Measurements from ENCODE around the gene MAN2C1. TPM values are rescaled to one million over a fixed set of nuclear protein-coding genes. Genes with fewer than 3 reads are reported as not detected.

MAN2C1 gene
- total RNA-seq (2022) (239 and 243 TPM in 2 replicates), Bru-seq, nascent RNA (percentile 78 among the genes with signal in this experiment), BruChase-seq, experiment 1, labeled RNA remaining after a 6-hour chase (percentile 90 among the genes with signal in this experiment), BruChase-seq, experiment 2, labeled RNA remaining after a 2-hour chase (percentile 87 among the genes with signal in this experiment)
- long read RNA-seq, transcript MAN2C1-201 (26 exons, 3,284 nt) = major isoform, 7 of 40 reads
- long read RNA-seq, transcript MAN2C1-242 (26 exons, 3,177 nt) = minor isoform, 5 of 40 reads
- long read RNA-seq, partial matches to known transcripts = 6 of 40 reads
- long read RNA-seq, other reads (novel, unspliced or antisense) = 21 of 40 reads

DNA sequence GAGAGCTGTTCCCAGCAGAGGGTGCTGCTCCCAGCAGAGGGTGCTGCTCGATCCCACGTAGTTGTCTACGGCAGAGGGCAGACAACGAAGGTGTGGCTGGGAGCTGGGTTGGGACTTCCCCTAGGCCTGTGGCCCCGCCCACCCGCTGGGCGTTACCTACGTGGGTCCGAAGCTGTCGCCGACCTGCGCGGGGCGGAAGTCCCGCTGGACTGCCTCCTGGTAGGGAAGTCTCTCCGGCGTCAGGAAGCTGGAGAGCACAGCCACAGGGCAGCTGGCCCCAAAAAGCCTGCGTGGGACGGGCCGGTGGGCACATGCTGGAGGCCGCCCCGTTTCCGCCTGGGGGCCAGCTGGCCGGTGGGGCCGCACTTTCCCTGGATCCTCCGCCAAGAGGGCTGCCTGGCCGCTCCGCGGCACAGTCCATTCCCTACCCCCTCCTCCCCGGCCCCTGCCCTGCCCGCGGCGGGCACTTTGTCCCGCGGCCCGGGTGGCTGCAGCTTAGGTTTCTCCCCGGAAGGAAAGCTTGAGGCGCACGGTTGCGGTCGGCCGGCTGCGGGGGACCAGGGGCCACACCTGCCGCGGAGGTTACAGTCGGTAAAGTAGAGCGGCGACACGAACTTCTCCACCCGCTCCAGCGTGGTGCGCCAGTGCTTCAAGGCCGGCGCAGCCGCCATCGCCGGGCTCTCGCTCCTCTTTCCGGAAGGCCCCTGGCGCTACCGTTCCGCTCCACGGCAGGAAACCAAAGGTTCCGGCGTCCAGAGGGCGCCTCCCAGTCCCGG, at the start of gene MAN2C1:
Gene MAN2C1 (minus strand): TSS at position 695 of the 776 bp plus-strand sequence. CDS start 24 bp downstream, at position 671.
- Mint-ChIP-seq H3K4me3 (ENCODE audit: low read depth, unreplicated experiment) (peak within 1 kb of the TSS; percentile 85), H3K27me3 (ENCODE audit: unreplicated experiment) (no peaks in the 10 kb centered on the region), H3K36me3 (ENCODE audit: insufficient read depth, unreplicated experiment) (peaks cover 59% of the 10 kb centered on the region), H3K4me1 (ENCODE audit: low read depth, unreplicated experiment) (peaks cover 16% of the 10 kb centered on the region), H3K27ac (ENCODE audit: unreplicated experiment) (peak within 1 kb of the TSS; percentile 93), H3K9me3 (ENCODE audit: low read depth, unreplicated experiment) (no peaks in the 10 kb centered on the region)
- intact Hi-C loops (cut with micrococcal nuclease; ENCODE audit: unreplicated experiment) = loop anchor here (2.0 to 10.0 kb wide), 2 partner anchors 83 to 277 kb away; partner anchors contain the start of genes IMP3, SIN3A and SNX33
- TF ChIP-seq, protein P1, sequence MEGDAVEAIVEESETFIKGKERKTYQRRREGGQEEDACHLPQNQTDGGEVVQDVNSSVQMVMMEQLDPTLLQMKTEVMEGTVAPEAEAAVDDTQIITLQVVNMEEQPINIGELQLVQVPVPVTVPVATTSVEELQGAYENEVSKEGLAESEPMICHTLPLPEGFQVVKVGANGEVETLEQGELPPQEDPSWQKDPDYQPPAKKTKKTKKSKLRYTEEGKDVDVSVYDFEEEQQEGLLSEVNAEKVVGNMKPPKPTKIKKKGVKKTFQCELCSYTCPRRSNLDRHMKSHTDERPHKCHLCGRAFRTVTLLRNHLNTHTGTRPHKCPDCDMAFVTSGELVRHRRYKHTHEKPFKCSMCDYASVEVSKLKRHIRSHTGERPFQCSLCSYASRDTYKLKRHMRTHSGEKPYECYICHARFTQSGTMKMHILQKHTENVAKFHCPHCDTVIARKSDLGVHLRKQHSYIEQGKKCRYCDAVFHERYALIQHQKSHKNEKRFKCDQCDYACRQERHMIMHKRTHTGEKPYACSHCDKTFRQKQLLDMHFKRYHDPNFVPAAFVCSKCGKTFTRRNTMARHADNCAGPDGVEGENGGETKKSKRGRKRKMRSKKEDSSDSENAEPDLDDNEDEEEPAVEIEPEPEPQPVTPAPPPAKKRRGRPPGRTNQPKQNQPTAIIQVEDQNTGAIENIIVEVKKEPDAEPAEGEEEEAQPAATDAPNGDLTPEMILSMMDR (IDR thresholded peaks at IDR 0.05; ENCODE audit: unreplicated experiment) = peak; percentile 76
- TSS peak; percentile 80 for BruUV-seq (replicated peaks)
- peak; percentile 99 for DNase-seq
- CTCF ChIA-PET = interaction anchor here (0.5 to 3.3 kb wide), 28 partner anchors 11 to 771 kb away, joined by 3 to 83 read pairs (median 4); partner anchors contain the start of genes IMP3, NEIL1, PPCDC and PTPN9

DNA sequence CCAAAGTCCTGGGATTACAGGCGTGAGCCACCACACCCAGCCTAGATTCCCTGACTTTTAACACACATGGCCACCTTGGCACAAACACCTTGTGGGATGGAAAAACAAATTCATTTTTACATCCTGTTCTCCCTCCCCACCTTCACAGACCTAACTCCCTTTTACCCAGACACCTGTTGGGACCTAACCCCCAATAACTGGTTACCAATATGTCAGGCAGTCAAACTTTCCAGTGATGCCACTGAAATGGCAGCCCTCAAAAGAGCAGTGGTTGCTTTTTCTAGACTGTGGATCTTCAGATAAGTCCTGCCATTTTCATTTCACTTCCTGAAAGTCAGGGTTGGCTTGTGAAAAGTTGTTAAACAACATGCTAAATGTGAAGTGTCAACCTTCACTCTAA, 48.2 kb upstream of the MAN2C1 start:
- H3K4me3 Mint-ChIP-seq (ENCODE audit: low read depth, unreplicated experiment) = no peak overlapping the region
- no peak overlapping the region for H3K27ac Mint-ChIP-seq (ENCODE audit: unreplicated experiment)
- no peaks in the 10 kb centered on the region for H3K9me3 Mint-ChIP-seq (ENCODE audit: low read depth, unreplicated experiment)

DNA sequence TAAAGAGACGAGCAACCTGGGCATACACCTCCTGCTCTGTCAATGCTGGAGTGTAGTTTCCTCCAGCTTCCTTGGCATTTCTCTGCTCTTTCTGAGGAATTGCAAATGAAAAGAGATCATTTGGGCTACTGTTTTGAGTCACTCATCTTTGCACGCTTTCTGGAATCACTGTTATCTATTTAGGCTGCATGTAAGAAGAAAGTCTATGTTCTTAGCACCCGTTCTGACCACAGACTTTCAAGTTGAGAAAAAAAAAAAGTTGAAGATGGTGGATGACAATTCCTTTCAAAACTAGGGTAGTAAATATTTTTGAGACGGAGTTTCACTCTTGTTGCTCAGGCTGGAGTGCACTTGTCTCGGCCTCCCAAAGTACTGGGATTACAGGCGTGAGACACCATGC, 41.8 kb upstream of the MAN2C1 start:
- no peak for DNase-seq
- CTCF ChIA-PET = no interaction called here
- intact Hi-C loops (cut with micrococcal nuclease; ENCODE audit: unreplicated experiment) = no loop called here
- no peaks in the 10 kb centered on the region for H3K27me3 Mint-ChIP-seq (ENCODE audit: unreplicated experiment)
- H3K4me3 Mint-ChIP-seq (ENCODE audit: low read depth, unreplicated experiment) = no peak overlapping the region
- peaks cover 84% of the 10 kb centered on the region for H3K36me3 Mint-ChIP-seq (ENCODE audit: insufficient read depth, unreplicated experiment)
- H3K9me3 Mint-ChIP-seq (ENCODE audit: low read depth, unreplicated experiment) = no peaks in the 10 kb centered on the region
- no TSS peak for BruUV-seq (replicated peaks)
- H3K4me1 Mint-ChIP-seq (ENCODE audit: low read depth, unreplicated experiment) = no peaks in the 10 kb centered on the region
- H3K27ac Mint-ChIP-seq (ENCODE audit: unreplicated experiment) = no peak overlapping the region
- TF ChIP-seq, protein P1 (IDR thresholded peaks at IDR 0.05; ENCODE audit: unreplicated experiment) = no peak

More for the DNA sequence above, 48.2 kb upstream of the MAN2C1 start:
- H3K36me3 Mint-ChIP-seq (ENCODE audit: insufficient read depth, unreplicated experiment) = peaks cover 69% of the 10 kb centered on the region
- TF ChIP-seq, protein P1 (IDR thresholded peaks at IDR 0.05; ENCODE audit: unreplicated experiment) = no peak
- no TSS peak for BruUV-seq (replicated peaks)
- CTCF ChIA-PET = interaction anchor here (0.6 to 0.7 kb wide), 2 partner anchors 34 to 204 kb away, joined by 3 to 5 read pairs; no protein-coding TSS in a partner anchor
- H3K27me3 Mint-ChIP-seq (ENCODE audit: unreplicated experiment) = no peaks in the 10 kb centered on the region
- intact Hi-C loops (cut with micrococcal nuclease; ENCODE audit: unreplicated experiment) = no loop called here
- H3K4me1 Mint-ChIP-seq (ENCODE audit: low read depth, unreplicated experiment) = peaks cover 9% of the 10 kb centered on the region
- no peak for DNase-seq

DNA sequence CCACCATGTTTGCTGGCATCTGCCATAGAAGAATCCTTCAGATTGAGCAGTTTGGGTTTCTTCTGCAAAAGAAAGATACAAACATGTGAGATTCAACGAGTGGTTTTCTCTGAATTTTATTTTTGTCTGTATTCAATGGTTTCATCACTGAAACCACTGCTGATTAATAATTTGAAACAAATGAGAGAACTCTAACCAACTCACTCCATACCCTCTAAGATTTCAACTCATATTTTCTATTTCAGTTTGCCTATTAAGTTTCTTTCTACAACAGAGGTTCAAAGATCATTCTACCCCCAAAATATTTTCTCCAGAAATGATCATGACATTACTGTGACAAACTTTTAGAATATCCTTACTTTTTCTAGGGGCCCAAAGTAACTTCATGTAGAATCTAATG, 38.7 kb upstream of the MAN2C1 start:
- H3K27ac Mint-ChIP-seq (ENCODE audit: unreplicated experiment) = no peak overlapping the region
- H3K9me3 Mint-ChIP-seq (ENCODE audit: low read depth, unreplicated experiment) = no peaks in the 10 kb centered on the region
- BruUV-seq (replicated peaks) = no TSS peak
- H3K4me3 Mint-ChIP-seq (ENCODE audit: low read depth, unreplicated experiment) = no peak overlapping the region
- intact Hi-C loops (cut with micrococcal nuclease; ENCODE audit: unreplicated experiment) = no loop called here
- no peaks in the 10 kb centered on the region for H3K27me3 Mint-ChIP-seq (ENCODE audit: unreplicated experiment)
- TF ChIP-seq, protein P1 (IDR thresholded peaks at IDR 0.05; ENCODE audit: unreplicated experiment) = no peak
- CTCF ChIA-PET = interaction anchor here (1.0 kb wide), 1 partner anchor 39 kb away, joined by 3 read pairs; no protein-coding TSS in a partner anchor
- no peaks in the 10 kb centered on the region for H3K4me1 Mint-ChIP-seq (ENCODE audit: low read depth, unreplicated experiment)
- no peak for DNase-seq
- peaks cover 83% of the 10 kb centered on the region for H3K36me3 Mint-ChIP-seq (ENCODE audit: insufficient read depth, unreplicated experiment)
